Gastroesophageal sphincter (tissue), 3 donors: ENCODE results near the gene IRF8.

ENCODE experiments used
- EP300 ChIP-seq: sonication (generic); formaldehyde crosslinking; IDR thresholded peaks from one replicate; pipeline ENCODE4 v1.6.1; 2017; ENCODE audit warnings: antibody characterized with exemption, mild to moderate bottlenecking
- POLR2A ChIP-seq, 2 donors: fragments of 450-650 bp; IDR thresholded peaks; one replicate each; pipeline ENCODE4 v1.6.1; 2017; ENCODE audit warnings: antibody characterized with exemption in 2 of 2, mild to moderate bottlenecking in 2 of 2, moderate library complexity in 1 of 2
- TF ChIP-seq, protein P1 (sequence below), 4 experiments: fragments of 200-600 bp in 2 of 4; fragments of 450-650 bp in 2 of 4; sonication (generic) in 1 of 4; IDR thresholded peaks; one replicate each; pipeline ENCODE4 v1.5.1; 2017 to 2019; ENCODE audit warnings: antibody characterized with exemption in 4 of 4, mild to moderate bottlenecking in 2 of 4, moderate library complexity in 2 of 4

DNA sequence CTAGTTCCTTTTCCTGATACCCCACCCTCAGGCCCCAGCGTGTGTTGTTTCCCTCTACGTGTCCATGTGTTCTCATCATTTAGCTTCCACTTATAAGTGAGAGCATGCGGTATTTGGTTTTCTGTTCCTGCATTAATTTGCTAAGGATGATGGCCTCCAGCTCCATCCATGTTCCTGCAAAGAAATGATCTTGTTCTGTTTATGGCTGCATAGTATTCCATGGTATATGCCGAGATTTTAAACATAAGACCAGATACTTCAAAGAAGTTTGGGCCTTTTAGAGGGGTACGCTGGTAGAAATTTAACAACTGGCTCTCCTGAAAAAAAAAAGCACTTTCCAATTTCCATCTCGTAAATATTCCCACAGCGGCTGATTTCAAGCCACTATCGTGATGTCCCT, 59.8 kb downstream of the IRF8 start:
- TF ChIP-seq, protein P1, sequence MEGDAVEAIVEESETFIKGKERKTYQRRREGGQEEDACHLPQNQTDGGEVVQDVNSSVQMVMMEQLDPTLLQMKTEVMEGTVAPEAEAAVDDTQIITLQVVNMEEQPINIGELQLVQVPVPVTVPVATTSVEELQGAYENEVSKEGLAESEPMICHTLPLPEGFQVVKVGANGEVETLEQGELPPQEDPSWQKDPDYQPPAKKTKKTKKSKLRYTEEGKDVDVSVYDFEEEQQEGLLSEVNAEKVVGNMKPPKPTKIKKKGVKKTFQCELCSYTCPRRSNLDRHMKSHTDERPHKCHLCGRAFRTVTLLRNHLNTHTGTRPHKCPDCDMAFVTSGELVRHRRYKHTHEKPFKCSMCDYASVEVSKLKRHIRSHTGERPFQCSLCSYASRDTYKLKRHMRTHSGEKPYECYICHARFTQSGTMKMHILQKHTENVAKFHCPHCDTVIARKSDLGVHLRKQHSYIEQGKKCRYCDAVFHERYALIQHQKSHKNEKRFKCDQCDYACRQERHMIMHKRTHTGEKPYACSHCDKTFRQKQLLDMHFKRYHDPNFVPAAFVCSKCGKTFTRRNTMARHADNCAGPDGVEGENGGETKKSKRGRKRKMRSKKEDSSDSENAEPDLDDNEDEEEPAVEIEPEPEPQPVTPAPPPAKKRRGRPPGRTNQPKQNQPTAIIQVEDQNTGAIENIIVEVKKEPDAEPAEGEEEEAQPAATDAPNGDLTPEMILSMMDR (IDR thresholded peaks at IDR 0.05) = no peak
- no peak for TF ChIP-seq POLR2A (IDR thresholded peaks at IDR 0.05)
- no peak for TF ChIP-seq EP300
